A673 (cell line): ENCODE measurements around the gene CNTN5.

Experiments used
- CTCF ChIP-seq: fragments of 300-800, 200-600 bp; sonication (generic); conservative IDR thresholded peaks from 2 replicates; pipeline ENCODE4 v1.5.1; 2017; ENCODE audit warnings: low read depth, mild to moderate bottlenecking, antibody characterized with exemption, low read length, moderate library complexity, mixed read lengths
- EZH2 ChIP-seq: fragments of 200-600 bp; sonication (generic); IDR thresholded peaks from 2 replicates; pipeline ENCODE4 v1.6.1; 2017; ENCODE audit warnings: borderline replicate concordance, low read depth, mild to moderate bottlenecking, mixed read lengths, antibody characterized with exemption, low read length; ENCODE audit not compliant: poor library complexity, severe bottlenecking

- TF ChIP-seq CTCF (no peak), EZH2 (no peak)
Measured at GRCh38 chr11:99244613-99245012, 223.9 kb downstream of the CNTN5 start.
